BJ (cell line): ENCODE results near the gene AGO4. TPM values are rescaled to one million over a fixed set of nuclear protein-coding genes. Genes with fewer than 3 reads are reported as not detected.

Experiments
- CTCF ChIA-PET: fragments of 350-600 bp; formaldehyde crosslinking; extraction: SDS; loops from one replicate; lab custom pipeline; 2021; ENCODE audit warnings: antibody characterized with exemption, inconsistent platforms; lab: Yijun Ruan, JAX
- POLR2A ChIA-PET: fragments of 300-600 bp; sonication (Branson Sonifier 250); formaldehyde crosslinking; extraction: SDS; loops from one replicate; lab custom pipeline; 2021; ENCODE audit warnings: antibody characterized with exemption; lab: Charles Lee
- DNase-seq: peaks from one replicate; pipeline ENCODE4 v3.0.0-alpha.2; 2011; ENCODE audit warnings: low read depth
- H3K27me3 ChIP-seq: 2 replicates; pipeline ENCODE4 v1.6.0; 2011; ENCODE audit warnings: low read length; ENCODE audit not compliant: control insufficient read depth, insufficient read depth
- H3K36me3 ChIP-seq: 2 replicates; pipeline ENCODE4 v1.5.1; 2011; ENCODE audit warnings: low read length; ENCODE audit not compliant: control insufficient read depth, insufficient read depth
- H3K4me3 ChIP-seq: 2 replicates; pipeline ENCODE4 v1.5.1; 2011; ENCODE audit warnings: low read depth, mild to moderate bottlenecking, control low read depth, low read length
- polyA plus RNA-seq: library from polyadenylated mRNA; depleted of rRNA; stranded (reverse); fragments of >200 nt; gene quantifications from 2 replicates; pipeline ENCODE4 v1.2.3, GENCODE V29; 2011
- TF ChIP-seq, protein P1 (sequence below): IDR thresholded peaks from 2 replicates; pipeline ENCODE4 v1.5.1; 2011; ENCODE audit warnings: low read depth, mild to moderate bottlenecking, control low read depth, inconsistent platforms, low read length, moderate library complexity; ENCODE audit not compliant: insufficient read depth

Gene AGO4
- polyA plus RNA-seq, 1 experiment: 8.9 TPM

DNA sequence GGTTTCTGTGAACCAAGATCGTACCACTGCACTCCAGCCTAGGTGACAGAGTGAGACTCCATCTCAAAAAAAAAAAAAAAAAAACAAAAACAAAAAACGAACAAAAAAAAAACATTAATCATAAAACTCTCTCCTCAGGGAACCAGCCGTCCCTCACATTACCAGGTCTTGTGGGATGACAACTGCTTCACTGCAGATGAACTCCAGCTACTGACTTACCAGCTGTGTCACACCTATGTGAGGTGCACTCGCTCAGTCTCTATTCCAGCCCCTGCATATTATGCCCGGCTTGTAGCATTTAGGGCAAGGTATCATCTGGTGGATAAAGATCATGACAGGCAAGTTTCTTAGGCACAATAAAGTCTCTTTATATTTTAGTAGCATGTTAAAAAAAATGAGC lies 42.9 kb downstream of the AGO4 start:
- no peak overlapping the region for H3K4me3 ChIP-seq
- peaks cover 1% of the 10 kb centered on the region; the same call in 1 of the 2 replicates for H3K36me3 ChIP-seq
- H3K27me3 ChIP-seq: no peaks in the 10 kb centered on the region
- POLR2A ChIA-PET: no interaction called here
- TF ChIP-seq, protein P1, sequence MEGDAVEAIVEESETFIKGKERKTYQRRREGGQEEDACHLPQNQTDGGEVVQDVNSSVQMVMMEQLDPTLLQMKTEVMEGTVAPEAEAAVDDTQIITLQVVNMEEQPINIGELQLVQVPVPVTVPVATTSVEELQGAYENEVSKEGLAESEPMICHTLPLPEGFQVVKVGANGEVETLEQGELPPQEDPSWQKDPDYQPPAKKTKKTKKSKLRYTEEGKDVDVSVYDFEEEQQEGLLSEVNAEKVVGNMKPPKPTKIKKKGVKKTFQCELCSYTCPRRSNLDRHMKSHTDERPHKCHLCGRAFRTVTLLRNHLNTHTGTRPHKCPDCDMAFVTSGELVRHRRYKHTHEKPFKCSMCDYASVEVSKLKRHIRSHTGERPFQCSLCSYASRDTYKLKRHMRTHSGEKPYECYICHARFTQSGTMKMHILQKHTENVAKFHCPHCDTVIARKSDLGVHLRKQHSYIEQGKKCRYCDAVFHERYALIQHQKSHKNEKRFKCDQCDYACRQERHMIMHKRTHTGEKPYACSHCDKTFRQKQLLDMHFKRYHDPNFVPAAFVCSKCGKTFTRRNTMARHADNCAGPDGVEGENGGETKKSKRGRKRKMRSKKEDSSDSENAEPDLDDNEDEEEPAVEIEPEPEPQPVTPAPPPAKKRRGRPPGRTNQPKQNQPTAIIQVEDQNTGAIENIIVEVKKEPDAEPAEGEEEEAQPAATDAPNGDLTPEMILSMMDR: no peak
- no peak for DNase-seq
- CTCF ChIA-PET: interaction anchor here (0.6 kb wide), 1 partner anchor 135 kb away, joined by 3 read pairs; no protein-coding TSS in a partner anchor

GRCh38 chr1:35851132-35851869 lies 43.5 kb downstream of the AGO4 start:
- TF ChIP-seq, protein P1: no peak
- ChIA-PET POLR2A (no interaction called here), CTCF (interaction anchor here (1.3 kb wide), 1 partner anchor 9 kb away, joined by 3 read pairs; no protein-coding TSS in a partner anchor)
- peak; percentile 59 for DNase-seq
- no peaks in the 10 kb centered on the region for H3K27me3 ChIP-seq
- peaks cover 1% of the 10 kb centered on the region; the same call in 1 of the 2 replicates for H3K36me3 ChIP-seq
- no peak overlapping the region for H3K4me3 ChIP-seq

DNA sequence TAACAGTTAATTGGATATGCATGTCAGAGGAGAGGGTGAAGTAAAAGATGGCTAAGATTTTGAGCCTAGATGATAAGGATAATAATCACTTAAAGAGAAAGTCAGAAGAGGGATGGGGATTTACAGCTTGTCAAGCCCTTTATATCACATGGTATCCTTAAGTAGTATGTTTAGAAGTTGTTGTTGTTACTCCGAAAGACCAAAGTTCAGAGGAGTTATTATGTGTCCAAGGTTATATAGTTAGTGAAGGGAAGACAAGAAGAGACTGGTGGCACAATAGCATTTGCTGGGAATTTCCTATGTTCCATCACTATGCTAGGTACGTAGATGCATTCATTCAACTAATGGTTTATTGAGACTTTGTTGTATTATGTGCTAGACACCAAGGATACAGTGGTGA lies 44.4 kb downstream of the AGO4 start:
- TF ChIP-seq, protein P1: no peak
- H3K27me3 ChIP-seq: no peaks in the 10 kb centered on the region
- H3K4me3 ChIP-seq: no peak overlapping the region
- CTCF ChIA-PET: interaction anchor here (1.3 kb wide), 1 partner anchor 8 kb away, joined by 3 read pairs; no protein-coding TSS in a partner anchor
- POLR2A ChIA-PET: no interaction called here
- no peak for DNase-seq
- H3K36me3 ChIP-seq: no peaks in the 10 kb centered on the region; the same call in 1 of the 2 replicates

DNA sequence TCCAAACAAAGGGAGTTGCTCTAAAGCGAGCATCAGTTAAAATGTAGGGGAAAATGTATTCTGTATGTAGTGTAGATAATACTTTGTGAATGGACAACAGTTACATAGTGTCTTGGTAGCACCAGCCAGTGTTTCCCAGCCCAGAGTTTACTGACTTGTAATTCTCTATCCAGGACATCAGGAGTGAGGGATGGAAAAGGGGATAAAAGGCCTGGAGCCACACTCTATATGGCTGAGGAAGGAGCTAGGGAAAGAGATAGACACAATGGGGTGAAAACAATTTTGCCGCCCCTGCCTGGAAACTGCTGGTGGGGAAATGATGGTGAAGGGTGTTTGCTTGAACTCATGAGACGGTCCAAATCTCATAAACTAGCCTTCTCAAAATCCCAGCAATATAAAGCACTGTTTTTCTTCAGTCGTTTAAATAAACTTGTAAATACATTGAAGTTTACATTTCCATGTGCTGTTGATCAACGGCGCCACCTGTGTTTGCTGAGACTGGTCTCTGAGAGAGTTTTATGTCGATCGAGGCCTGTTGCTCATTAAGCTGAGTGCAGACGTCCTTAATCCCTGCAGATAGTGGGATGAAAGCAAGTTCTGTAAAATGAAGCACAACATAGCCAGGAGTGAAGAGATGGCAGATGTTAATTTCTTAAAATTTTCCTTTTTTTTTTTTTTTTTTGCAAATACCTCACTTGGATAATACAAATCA lies 47.3 kb downstream of the AGO4 start:
- ChIA-PET CTCF (no interaction called here), POLR2A (no interaction called here)
- TF ChIP-seq, protein P1: no peak
- H3K27me3 ChIP-seq: no peaks in the 10 kb centered on the region
- H3K36me3 ChIP-seq: peaks cover 1% of the 10 kb centered on the region; the same call in 1 of the 2 replicates
- no peak for DNase-seq
- no peak overlapping the region for H3K4me3 ChIP-seq

- Histone ChIP-seq H3K36me3 (peaks cover 1% of the 10 kb centered on the region; the same call in 1 of the 2 replicates), H3K4me3 (no peak overlapping the region), H3K27me3 (no peaks in the 10 kb centered on the region)
- POLR2A ChIA-PET: no interaction called here
- DNase-seq: no peak
- CTCF ChIA-PET: interaction anchor here (1.1 kb wide), 1 partner anchor 59 kb away, joined by 3 read pairs; no protein-coding TSS in a partner anchor
- TF ChIP-seq, protein P1: no peak
These were observed 49.1 kb downstream of the AGO4 start for GRCh38 chr1:35856964-35857363.
